Choroid plexus epithelial cell (primary cell): ENCODE data around the gene CHMP2A.
A peak's percentile ranks its signal among the peaks of the same experiment; 100 is the strongest.

Source experiments
- DNase-seq: peaks from one replicate; pipeline ENCODE4 v3.0.0-alpha.2; 2010; ENCODE audit warnings: low read depth
- H3K4me3 ChIP-seq: 2 replicates; pipeline ENCODE4 v1.5.1; 2011; ENCODE audit warnings: low read depth, mild to moderate bottlenecking, control low read depth, low read length, moderate library complexity
- CTCF ChIP-seq: conservative IDR thresholded peaks from 2 replicates; pipeline ENCODE4 v1.5.1; 2011; ENCODE audit warnings: low read depth, mild to moderate bottlenecking, control low read depth, inconsistent platforms, low read length, moderate library complexity

Gene CHMP2A

GRCh38 chr19:58516246-58516836 lies 38.6 kb downstream of the CHMP2A start:
- H3K4me3 ChIP-seq, result no peak overlapping the region
- DNase-seq, result no peak
- no peak for TF ChIP-seq CTCF

GRCh38 chr19:58515259-58515658 lies 39.6 kb downstream of the CHMP2A start:
- H3K4me3 ChIP-seq, result no peak overlapping the region
- DNase-seq, result no peak
- no peak for TF ChIP-seq CTCF

DNA sequence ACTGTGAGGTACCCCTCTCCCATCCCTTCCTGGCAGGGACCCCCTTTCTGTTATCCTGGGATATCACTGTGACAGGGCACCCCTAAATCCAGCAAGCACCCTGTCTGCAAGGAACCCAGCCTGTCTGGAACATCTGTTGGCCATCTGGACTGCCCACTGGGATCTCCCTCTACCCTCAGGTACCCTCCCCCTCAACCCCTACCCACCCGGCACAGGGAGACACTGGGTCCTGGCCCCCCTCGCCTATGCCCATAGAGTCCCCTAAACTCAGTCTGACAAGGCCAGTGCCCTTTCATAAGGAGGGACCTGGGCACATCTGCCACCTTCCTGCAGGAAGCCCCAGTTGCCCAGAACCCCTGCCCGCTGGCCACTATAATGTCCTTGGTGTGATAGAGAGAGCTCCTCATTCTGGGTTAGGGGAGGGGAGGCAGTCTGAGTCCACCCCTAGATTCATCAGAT lies 40.3 kb downstream of the CHMP2A start:
- peak overlapping the region; percentile 67 for H3K4me3 ChIP-seq
- TF ChIP-seq CTCF, result no peak
- DNase-seq, result no peak

GRCh38 chr19:58513694-58514563 lies 41.0 kb downstream of the CHMP2A start:
- TF ChIP-seq CTCF, result peak; percentile 62
- peak; percentile 94 for DNase-seq
- peak overlapping the region; percentile 67 for H3K4me3 ChIP-seq

DNA sequence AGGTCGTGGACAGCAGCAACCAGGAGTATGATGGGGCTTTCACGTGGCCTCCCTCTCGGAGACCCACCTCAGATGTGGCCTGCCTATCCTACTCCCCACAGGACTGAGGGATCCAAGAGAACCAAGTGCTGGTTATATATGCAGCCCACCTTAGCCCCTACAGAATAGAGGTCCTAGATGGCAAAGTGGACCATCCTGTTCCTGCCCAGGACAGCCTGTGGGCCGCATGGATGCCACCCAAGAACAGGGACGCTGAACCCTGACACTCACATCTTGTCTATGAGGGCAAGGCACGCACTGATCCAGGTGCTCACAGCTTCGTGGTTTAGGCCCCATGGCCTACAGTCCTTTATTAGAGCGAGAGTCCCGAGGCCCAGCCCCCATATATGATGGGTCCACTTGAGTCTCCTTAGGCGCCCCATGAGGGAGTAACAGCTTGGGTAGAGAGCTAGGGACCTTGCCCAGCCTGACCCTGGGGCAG lies 41.7 kb downstream of the CHMP2A start:
- no peak for DNase-seq
- H3K4me3 ChIP-seq, result no peak overlapping the region
- TF ChIP-seq CTCF, result no peak

GRCh38 chr19:58511353-58512208 lies 43.3 kb downstream of the CHMP2A start, which contains the start of gene SLC27A5:
Gene SLC27A5, minus strand, starts transcription at chr19:58511992. Its CDS starts 37 bp downstream, at chr19:58511955.
- H3K4me3 ChIP-seq, result no peak within 1 kb of the TSS
- DNase-seq, result no peak
- no peak for TF ChIP-seq CTCF
